Transverse colon (tissue), 3 donors: ENCODE results near the gene SLC7A8.

Source experiments
- POLR2A ChIP-seq: fragments of 450-650 bp; IDR thresholded peaks from one replicate; pipeline ENCODE4 v1.6.1; 2016; ENCODE audit warnings: antibody characterized with exemption, mild to moderate bottlenecking, moderate library complexity
- TF ChIP-seq, protein P1 (sequence below), 5 experiments: fragments of 200-600 bp in 3 of 5; fragments of 450-650 bp in 2 of 5; sonication (generic) in 3 of 5; IDR thresholded peaks; 1 replicate in 2 of 5; 2 replicates in 3 of 5; pipeline ENCODE4 v1.5.1; 2016 to 2017; ENCODE audit warnings: antibody characterized with exemption in 5 of 5, inconsistent platforms in 3 of 5, mild to moderate bottlenecking in 2 of 5, moderate library complexity in 1 of 5

DNA sequence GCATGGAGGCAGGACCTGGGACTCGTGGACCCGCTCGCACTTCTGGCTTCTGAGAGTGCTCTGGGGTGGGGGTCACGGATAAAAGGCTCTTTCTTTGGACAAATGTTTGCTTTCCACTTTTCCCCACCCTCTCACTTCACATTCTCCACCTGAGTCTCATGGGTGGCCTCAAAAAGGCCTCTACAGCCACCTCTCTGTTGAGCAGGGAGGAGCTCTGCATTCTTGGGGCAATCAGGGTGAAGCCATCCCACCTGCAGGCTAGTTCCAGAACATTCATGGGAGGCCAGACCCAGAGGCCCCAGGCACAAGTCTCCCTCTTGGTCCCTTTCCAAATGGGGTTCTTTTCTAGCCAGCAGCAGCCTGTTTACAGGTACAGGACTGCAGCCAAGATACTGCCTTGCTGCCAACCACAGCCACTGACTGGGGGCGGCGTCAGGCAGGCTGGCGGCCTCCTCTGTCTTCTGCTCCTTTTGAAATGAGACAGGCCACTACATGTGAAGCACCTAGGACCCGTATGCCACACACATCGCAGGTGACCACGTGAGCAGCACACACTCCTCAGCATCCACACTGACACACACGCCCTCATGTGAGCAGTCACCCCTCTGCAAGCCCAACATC is 46.2 kb downstream of the SLC7A8 start:
- TF ChIP-seq, protein P1, sequence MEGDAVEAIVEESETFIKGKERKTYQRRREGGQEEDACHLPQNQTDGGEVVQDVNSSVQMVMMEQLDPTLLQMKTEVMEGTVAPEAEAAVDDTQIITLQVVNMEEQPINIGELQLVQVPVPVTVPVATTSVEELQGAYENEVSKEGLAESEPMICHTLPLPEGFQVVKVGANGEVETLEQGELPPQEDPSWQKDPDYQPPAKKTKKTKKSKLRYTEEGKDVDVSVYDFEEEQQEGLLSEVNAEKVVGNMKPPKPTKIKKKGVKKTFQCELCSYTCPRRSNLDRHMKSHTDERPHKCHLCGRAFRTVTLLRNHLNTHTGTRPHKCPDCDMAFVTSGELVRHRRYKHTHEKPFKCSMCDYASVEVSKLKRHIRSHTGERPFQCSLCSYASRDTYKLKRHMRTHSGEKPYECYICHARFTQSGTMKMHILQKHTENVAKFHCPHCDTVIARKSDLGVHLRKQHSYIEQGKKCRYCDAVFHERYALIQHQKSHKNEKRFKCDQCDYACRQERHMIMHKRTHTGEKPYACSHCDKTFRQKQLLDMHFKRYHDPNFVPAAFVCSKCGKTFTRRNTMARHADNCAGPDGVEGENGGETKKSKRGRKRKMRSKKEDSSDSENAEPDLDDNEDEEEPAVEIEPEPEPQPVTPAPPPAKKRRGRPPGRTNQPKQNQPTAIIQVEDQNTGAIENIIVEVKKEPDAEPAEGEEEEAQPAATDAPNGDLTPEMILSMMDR (IDR thresholded peaks at IDR 0.05): no peak
- TF ChIP-seq POLR2A: no peak
